Measurements from ENCODE around the gene ANKS4B. TPM values are rescaled to one million over a fixed set of nuclear protein-coding genes. Genes with fewer than 3 reads are reported as not detected.

The ANKS4B gene
- total RNA-seq, 1 experiment from 2014 or later, result 0.09 TPM

DNA sequence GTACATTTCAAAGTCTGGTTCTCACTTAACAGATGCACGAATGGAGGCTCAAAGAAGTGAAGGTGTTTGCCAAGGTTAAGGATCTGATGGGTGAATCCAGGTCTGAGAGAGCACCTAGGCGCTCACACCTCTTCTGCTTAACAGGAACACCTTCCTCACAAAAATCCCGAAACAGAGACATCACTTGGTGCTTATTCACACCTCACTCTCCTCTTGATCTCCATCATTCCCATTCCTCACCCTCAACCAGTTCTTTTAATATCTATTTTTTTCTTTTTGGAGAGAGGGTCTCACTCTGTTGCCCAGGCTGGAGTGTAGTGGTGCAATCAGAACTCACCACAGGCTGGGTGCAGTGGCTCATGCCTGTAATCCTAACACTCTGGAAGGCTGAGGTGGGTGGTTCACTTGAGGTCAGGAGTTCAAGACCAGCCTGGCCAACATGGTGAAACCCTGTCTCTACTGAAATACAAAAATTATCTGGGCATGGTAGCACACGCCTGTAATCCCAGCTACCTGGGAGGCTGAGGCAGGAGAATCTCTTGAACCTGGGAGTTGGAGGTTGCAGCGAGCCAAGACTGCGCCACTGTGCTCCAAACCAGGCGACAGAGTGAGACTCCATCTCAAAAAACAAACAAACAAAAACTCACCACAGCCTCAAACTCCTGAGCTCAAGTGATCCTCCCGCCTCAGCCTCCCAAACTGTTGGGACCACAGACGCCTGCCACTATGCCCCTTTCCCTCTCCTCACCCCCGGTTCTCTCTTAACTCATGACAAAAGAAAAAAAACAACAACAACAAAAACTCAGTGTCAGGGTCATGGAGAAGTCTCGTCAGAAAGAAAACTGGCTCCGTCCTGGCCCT is 29.5 kb downstream of the ANKS4B start:
- no peaks in the 10 kb centered on the region; the same call in 1 of the 2 replicates for H3K27me3 Mint-ChIP-seq (ENCODE audit: low read depth)
- Histone ChIP-seq H3K18ac (ENCODE audit: insufficient read length, low read depth, low read length) (no peak overlapping the region), H3K4me1 (ENCODE audit: insufficient read depth, low read length) (no peaks in the 10 kb centered on the region), H3T11ph (ENCODE audit: low read length) (no peak overlapping the region), H3K79me2 (ENCODE audit: insufficient read depth, low read length) (no peaks in the 10 kb centered on the region), H3K4ac (ENCODE audit: low read depth, low read length) (no peak overlapping the region), H2BK12ac (ENCODE audit: insufficient read length, low read depth, low read length) (no peak overlapping the region), H3K23ac (ENCODE audit: insufficient read length, low read depth, low read length) (no peak overlapping the region), H3K9ac (ENCODE audit: extremely low read depth, insufficient read length, low read length) (no peak overlapping the region), H3K79me1 (ENCODE audit: insufficient read depth, low read depth, low read length, poor library complexity, severe bottlenecking) (no peaks in the 10 kb centered on the region), H3K14ac (ENCODE audit: insufficient read depth, low read length) (no peak overlapping the region), H4K8ac (replicated peaks; ENCODE audit: insufficient read length, low read depth, low read length) (no peak overlapping the region), H4K91ac (ENCODE audit: insufficient read length, low read depth, low read length) (no peak overlapping the region), H3K23me2 (ENCODE audit: insufficient read length, low read depth, low read length, poor library complexity, severe bottlenecking) (no peaks in the 10 kb centered on the region), H3K27me3 (ENCODE audit: insufficient read depth, low read length) (no peaks in the 10 kb centered on the region), H3K56ac (ENCODE audit: insufficient read length, low read depth, low read length) (no peak overlapping the region), H3K27ac (ENCODE audit: insufficient read length, low read depth, low read length) (no peak overlapping the region), H2AFZ (ENCODE audit: low read length) (no peak overlapping the region), H2AK5ac (ENCODE audit: insufficient read length, low read length) (no peak overlapping the region), H3K9me3 (ENCODE audit: control insufficient read depth, low read depth, low read length) (no peaks in the 10 kb centered on the region), H2BK20ac (ENCODE audit: low read depth, low read length, poor library complexity, severe bottlenecking) (no peak overlapping the region), H4K20me1 (ENCODE audit: control insufficient read depth, insufficient read depth, insufficient read length) (no peaks in the 10 kb centered on the region), H2BK120ac (ENCODE audit: low read depth, low read length, poor library complexity, severe bottlenecking) (no peak overlapping the region), H2BK5ac (ENCODE audit: insufficient read length, low read length) (no peak overlapping the region), H2BK15ac (ENCODE audit: low read depth, low read length) (no peak overlapping the region), H3K4me2 (ENCODE audit: insufficient read depth, insufficient read length, low read length) (no peak overlapping the region), H4K5ac (ENCODE audit: insufficient read length, low read depth, low read length) (no peak overlapping the region)
- peaks cover 0 to 2% of the 10 kb centered on the region in 2 experiments; a peak in 2 of 4 replicates for H3K4me1 Mint-ChIP-seq
- TF ChIP-seq, protein P1, sequence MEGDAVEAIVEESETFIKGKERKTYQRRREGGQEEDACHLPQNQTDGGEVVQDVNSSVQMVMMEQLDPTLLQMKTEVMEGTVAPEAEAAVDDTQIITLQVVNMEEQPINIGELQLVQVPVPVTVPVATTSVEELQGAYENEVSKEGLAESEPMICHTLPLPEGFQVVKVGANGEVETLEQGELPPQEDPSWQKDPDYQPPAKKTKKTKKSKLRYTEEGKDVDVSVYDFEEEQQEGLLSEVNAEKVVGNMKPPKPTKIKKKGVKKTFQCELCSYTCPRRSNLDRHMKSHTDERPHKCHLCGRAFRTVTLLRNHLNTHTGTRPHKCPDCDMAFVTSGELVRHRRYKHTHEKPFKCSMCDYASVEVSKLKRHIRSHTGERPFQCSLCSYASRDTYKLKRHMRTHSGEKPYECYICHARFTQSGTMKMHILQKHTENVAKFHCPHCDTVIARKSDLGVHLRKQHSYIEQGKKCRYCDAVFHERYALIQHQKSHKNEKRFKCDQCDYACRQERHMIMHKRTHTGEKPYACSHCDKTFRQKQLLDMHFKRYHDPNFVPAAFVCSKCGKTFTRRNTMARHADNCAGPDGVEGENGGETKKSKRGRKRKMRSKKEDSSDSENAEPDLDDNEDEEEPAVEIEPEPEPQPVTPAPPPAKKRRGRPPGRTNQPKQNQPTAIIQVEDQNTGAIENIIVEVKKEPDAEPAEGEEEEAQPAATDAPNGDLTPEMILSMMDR (conservative IDR thresholded peaks at IDR 0.05), result no peak
- WGBS (ENCODE audit: extremely low coverage, insufficient read length, low lambda C conversion rate), result no CpG with 5 or more reads among the region's 12 CpGs
- no peak overlapping the region for H3K4me3 Mint-ChIP-seq
- no peak for DNase-seq
- H3K27ac Mint-ChIP-seq, result peak overlapping the region in 2 of 3 experiments; percentile 37 to 74; a peak in 2 of 7 replicates
- H3K36me3 Mint-ChIP-seq (ENCODE audit: insufficient read depth in 1 of 3, low read depth in 3 of 3), result peaks cover 0 to 7% (median 3%) of the 10 kb centered on the region in 3 experiments; a peak in 4 of 7 replicates
- H3K9me3 Mint-ChIP-seq, result no peaks in the 10 kb centered on the region
